D721Med (cell line): ENCODE data around the gene NAXD.
A peak's percentile ranks its signal among the peaks of the same experiment; 100 is the strongest.

Source experiments
- DNase-seq: peaks from one replicate; pipeline ENCODE4 v3.0.0; 2011; ENCODE audit warnings: low spot score; ENCODE audit not compliant: insufficient read length
- FAIRE-seq: peaks from 2 replicates; lab custom pipeline; 2011; peaks lifted over from hg19 to GRCh38; lab: Jason Lieb, UNC
- TF ChIP-seq, protein P1 (sequence below): IDR thresholded peaks from 2 replicates; pipeline ENCODE4 v1.5.1; 2012; ENCODE audit warnings: mild to moderate bottlenecking, control low read depth; ENCODE audit not compliant: insufficient read depth; ENCODE audit errors: missing control alignments

NAXD gene

GRCh38 chr13:110610955-110611595 is 4.3 kb upstream of the NAXD start:
- TF ChIP-seq, protein P1, sequence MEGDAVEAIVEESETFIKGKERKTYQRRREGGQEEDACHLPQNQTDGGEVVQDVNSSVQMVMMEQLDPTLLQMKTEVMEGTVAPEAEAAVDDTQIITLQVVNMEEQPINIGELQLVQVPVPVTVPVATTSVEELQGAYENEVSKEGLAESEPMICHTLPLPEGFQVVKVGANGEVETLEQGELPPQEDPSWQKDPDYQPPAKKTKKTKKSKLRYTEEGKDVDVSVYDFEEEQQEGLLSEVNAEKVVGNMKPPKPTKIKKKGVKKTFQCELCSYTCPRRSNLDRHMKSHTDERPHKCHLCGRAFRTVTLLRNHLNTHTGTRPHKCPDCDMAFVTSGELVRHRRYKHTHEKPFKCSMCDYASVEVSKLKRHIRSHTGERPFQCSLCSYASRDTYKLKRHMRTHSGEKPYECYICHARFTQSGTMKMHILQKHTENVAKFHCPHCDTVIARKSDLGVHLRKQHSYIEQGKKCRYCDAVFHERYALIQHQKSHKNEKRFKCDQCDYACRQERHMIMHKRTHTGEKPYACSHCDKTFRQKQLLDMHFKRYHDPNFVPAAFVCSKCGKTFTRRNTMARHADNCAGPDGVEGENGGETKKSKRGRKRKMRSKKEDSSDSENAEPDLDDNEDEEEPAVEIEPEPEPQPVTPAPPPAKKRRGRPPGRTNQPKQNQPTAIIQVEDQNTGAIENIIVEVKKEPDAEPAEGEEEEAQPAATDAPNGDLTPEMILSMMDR, result no peak
- FAIRE-seq, result no peak
- DNase-seq, result no peak

- no peak for FAIRE-seq
- TF ChIP-seq, protein P1, result no peak
- no peak for DNase-seq
Measured at GRCh38 chr13:110615005-110615321, 382 bp upstream of the NAXD start.

GRCh38 chr13:110616103-110617101 is 1.1 kb downstream of the NAXD start:
- FAIRE-seq, result no peak
- TF ChIP-seq, protein P1, result peak; percentile 9
- no peak for DNase-seq

DNA sequence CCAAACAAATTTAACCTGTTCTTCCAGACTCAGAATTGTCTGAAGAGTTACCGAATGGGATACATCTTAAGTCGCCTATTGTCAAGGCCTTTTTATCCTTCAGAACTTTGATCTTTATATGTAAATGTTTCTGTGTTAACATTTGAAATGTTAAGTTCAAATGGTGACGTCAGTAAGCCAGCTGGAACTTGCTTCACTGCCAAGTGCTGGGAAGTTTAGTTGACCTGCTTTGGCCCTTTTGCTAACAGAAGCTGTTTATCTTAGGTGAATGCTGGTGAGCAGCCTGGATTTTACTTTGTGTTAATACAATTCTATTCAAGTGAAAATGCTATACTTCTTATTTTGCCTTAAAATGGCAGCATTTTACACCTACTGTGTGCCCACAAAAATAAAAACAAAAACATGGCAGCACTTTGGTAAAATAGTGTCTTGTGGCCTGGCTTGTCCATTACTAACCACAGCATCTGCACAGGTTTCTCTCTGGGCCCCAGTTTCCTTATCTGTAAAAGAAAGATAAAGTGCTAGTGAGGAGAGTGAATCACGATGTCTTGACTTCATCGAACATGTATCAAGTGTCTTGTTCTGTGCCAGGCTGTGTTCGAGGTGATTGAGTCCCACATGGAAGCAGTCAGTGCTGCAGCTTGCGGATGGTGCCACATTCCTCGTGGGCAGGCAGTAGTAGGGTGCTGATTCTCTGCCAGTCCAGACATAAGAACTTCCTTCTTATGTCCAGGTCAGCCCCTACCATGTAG is 2.2 kb downstream of the NAXD start:
- FAIRE-seq, result no peak
- DNase-seq, result no peak
- TF ChIP-seq, protein P1, result no peak

GRCh38 chr13:110618167-110618566 is 2.8 kb downstream of the NAXD start:
- TF ChIP-seq, protein P1, result no peak
- no peak for FAIRE-seq
- DNase-seq, result no peak

- FAIRE-seq (no peak), DNase-seq (no peak)
Measured at GRCh38 chr13:110618780-110619179, 3.4 kb downstream of the NAXD start.

More at GRCh38 chr13:110618780-110619179, 3.4 kb downstream of the NAXD start:
- TF ChIP-seq, protein P1, result no peak
